Keratinocyte (primary cell): ENCODE measurements around the gene GPC1. TPM values are rescaled to one million over a fixed set of nuclear protein-coding genes. Genes with fewer than 3 reads are reported as not detected.

ENCODE experiments used
- DNase-seq: peaks from one replicate; pipeline ENCODE4 v3.0.0-alpha.2; 2011; ENCODE audit warnings: low read depth, missing footprints, low spot score
- FAIRE-seq: peaks from 2 replicates; lab custom pipeline; 2011; peaks lifted over from hg19 to GRCh38; lab: Jason Lieb, UNC
- H2AFZ ChIP-seq: 2 replicates; pipeline ENCODE4 v1.6.0; 2012; ENCODE audit warnings: low read length, control low read depth, inconsistent platforms; ENCODE audit not compliant: control insufficient read depth
- H3K27ac ChIP-seq: 2 replicates; pipeline ENCODE4 v1.5.1; 2011; ENCODE audit warnings: low read length; ENCODE audit not compliant: control insufficient read depth, insufficient read depth
- H3K27me3 ChIP-seq: 3 replicates; pipeline ENCODE4 v1.6.0; 2011; ENCODE audit warnings: low read length; ENCODE audit not compliant: control insufficient read depth, insufficient read depth; ENCODE audit errors: extremely low read depth
- H3K36me3 ChIP-seq, 2 experiments: 2 replicates in 1 of 2; 3 replicates in 1 of 2; pipeline ENCODE4 v1.5.1; 2011; ENCODE audit warnings: low read length in 2 of 2, mild to moderate bottlenecking in 1 of 2; ENCODE audit not compliant: control insufficient read depth in 2 of 2, insufficient read depth in 2 of 2; ENCODE audit errors: extremely low read depth in 1 of 2
- H3K4me1 ChIP-seq: 3 replicates; pipeline ENCODE4 v1.5.1; 2011; ENCODE audit warnings: low read length; ENCODE audit not compliant: control insufficient read depth, insufficient read depth; ENCODE audit errors: extremely low read depth
- H3K4me2 ChIP-seq: 3 replicates; pipeline ENCODE4 v1.6.0; 2011; ENCODE audit warnings: low read depth, low read length; ENCODE audit not compliant: control insufficient read depth, insufficient read depth; ENCODE audit errors: extremely low read depth
- H3K4me3 ChIP-seq, 3 experiments: fragments of 200-600 bp in 1 of 3; sonication (generic) in 1 of 3; 2 replicates in 2 of 3; 3 replicates in 1 of 3; pipeline ENCODE4 v1.5.1; 2011 to 2016; ENCODE audit warnings: low read length in 3 of 3, mild to moderate bottlenecking in 3 of 3, control low read depth in 2 of 3, inconsistent platforms in 1 of 3, low read depth in 1 of 3, mixed read lengths in 1 of 3, mixed run types in 1 of 3, moderate library complexity in 1 of 3; ENCODE audit not compliant: control insufficient read depth in 2 of 3, insufficient read depth in 2 of 3; ENCODE audit errors: extremely low read depth in 1 of 3
- H3K79me2 ChIP-seq: 2 replicates; pipeline ENCODE4 v1.6.0; 2012; ENCODE audit warnings: low read length; ENCODE audit not compliant: control insufficient read depth, insufficient read depth
- H3K9ac ChIP-seq: 3 replicates; pipeline ENCODE4 v1.6.0; 2011; ENCODE audit warnings: low read length; ENCODE audit not compliant: control insufficient read depth, insufficient read depth; ENCODE audit errors: extremely low read depth
- H3K9me1 ChIP-seq: 3 replicates; pipeline ENCODE4 v1.6.0; 2011; ENCODE audit warnings: low read length; ENCODE audit not compliant: control insufficient read depth, insufficient read depth; ENCODE audit errors: extremely low read depth
- H3K9me3 ChIP-seq: 2 replicates; pipeline ENCODE4 v1.5.1; 2012; ENCODE audit warnings: low read depth, low read length; ENCODE audit not compliant: control insufficient read depth
- H4K20me1 ChIP-seq: 3 replicates; pipeline ENCODE4 v1.6.0; 2011; ENCODE audit warnings: low read length; ENCODE audit not compliant: control insufficient read depth, insufficient read depth; ENCODE audit errors: extremely low read depth
- CTCF ChIP-seq, 3 experiments: IDR thresholded peaks in 1 of 3; conservative IDR thresholded peaks in 1 of 3; optimal IDR thresholded peaks in 1 of 3; 2 replicates in 2 of 3; 3 replicates in 1 of 3; pipeline versions ENCODE3 to v1.5.1; 2011; ENCODE audit warnings: low read length in 3 of 3, mild to moderate bottlenecking in 3 of 3, moderate library complexity in 2 of 3, control low read depth in 1 of 3, inconsistent platforms in 1 of 3; ENCODE audit not compliant: insufficient read depth in 2 of 3; ENCODE audit errors: extremely low read depth in 1 of 3
- EZH2 ChIP-seq: IDR thresholded peaks from one replicate; pipeline ENCODE4 v1.6.1; 2012; ENCODE audit warnings: inconsistent platforms, mild to moderate bottlenecking, low read length, moderate library complexity
- dilution Hi-C: fragments of 300-500 bp; cut with MboI; formaldehyde crosslinking; loops from one replicate; pipeline ENCODE4 v1.7.0; 2020; ENCODE audit warnings: low sequenced_read_pairs; ENCODE audit not compliant: extremely low pct_ligation_motif_present
- polyA plus RNA-seq, 5 experiments: library from polyadenylated mRNA; depleted of rRNA in 3 of 5; stranded (reverse) in 3 of 5; stranded (forward) in 1 of 5; unstranded in 1 of 5; fragments of >200 nt; gene quantifications; 1 replicate in 1 of 5; 2 replicates in 3 of 5; 3 replicates in 1 of 5; pipeline versions ENCODE4 v1.2.1 to v1.2.3, GENCODE V29; 2011 to 2012; ENCODE audit warnings: missing spikeins in 2 of 5, low read depth in 1 of 5, low replicate concordance in 1 of 5

GPC1 gene
- polyA plus RNA-seq, 1 donor (not counting 4 experiments of a cell fraction or from before 2014, with no cell fraction given): 46.6 TPM

DNA sequence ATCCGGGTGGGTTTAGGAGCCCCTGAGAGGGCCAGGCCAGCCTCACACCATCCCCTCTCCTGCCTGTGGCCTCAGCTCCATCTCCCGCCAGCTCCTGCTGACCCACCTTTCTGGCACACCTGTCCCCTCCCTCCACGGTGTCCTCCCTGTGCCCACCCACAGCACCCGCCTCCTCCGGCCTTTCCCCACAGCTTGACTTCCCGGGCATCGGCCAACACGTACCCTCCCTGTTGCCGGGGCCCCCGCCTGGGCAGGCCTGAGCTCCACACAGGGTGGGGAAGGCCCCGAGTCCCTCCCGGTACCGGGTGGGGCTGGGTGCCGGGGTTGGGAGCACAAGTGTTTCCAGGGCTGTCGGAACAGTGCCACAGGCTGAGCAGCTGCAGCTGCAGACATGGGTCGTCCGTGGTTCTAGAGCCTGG, 6.5 kb downstream of the GPC1 start:
- FAIRE-seq (no peak), DNase-seq (no peak)
- H3K4me2 ChIP-seq: peak overlapping the region; percentile 73
- dilution Hi-C loops: no loop called here
- H3K4me1 ChIP-seq: peaks cover 52% of the 10 kb centered on the region
- peak overlapping the region; percentile 47 for H3K9ac ChIP-seq
- peak overlapping the region; percentile 43 for H3K27ac ChIP-seq
- peaks cover 3% of the 10 kb centered on the region for H3K9me1 ChIP-seq
- H2AFZ ChIP-seq: no peak overlapping the region
- TF ChIP-seq CTCF (optimal IDR thresholded peaks at IDR 0.05 in 1 of 3, IDR thresholded peaks at IDR 0.05 in 1 of 3, conservative IDR thresholded peaks at IDR 0.05 in 1 of 3; ENCODE audit: extremely low read depth in 1 of 3, insufficient read depth in 2 of 3, low read length in 3 of 3) (no peak), EZH2 (no peak)
- H3K36me3 ChIP-seq: peaks cover 12 to 17% of the 10 kb centered on the region in 2 experiments
- no peak overlapping the region for H3K4me3 ChIP-seq
- no peaks in the 10 kb centered on the region for H3K27me3 ChIP-seq
- no peaks in the 10 kb centered on the region for H3K9me3 ChIP-seq
- H4K20me1 ChIP-seq: peaks cover 45% of the 10 kb centered on the region
- peaks cover 96% of the 10 kb centered on the region for H3K79me2 ChIP-seq

DNA sequence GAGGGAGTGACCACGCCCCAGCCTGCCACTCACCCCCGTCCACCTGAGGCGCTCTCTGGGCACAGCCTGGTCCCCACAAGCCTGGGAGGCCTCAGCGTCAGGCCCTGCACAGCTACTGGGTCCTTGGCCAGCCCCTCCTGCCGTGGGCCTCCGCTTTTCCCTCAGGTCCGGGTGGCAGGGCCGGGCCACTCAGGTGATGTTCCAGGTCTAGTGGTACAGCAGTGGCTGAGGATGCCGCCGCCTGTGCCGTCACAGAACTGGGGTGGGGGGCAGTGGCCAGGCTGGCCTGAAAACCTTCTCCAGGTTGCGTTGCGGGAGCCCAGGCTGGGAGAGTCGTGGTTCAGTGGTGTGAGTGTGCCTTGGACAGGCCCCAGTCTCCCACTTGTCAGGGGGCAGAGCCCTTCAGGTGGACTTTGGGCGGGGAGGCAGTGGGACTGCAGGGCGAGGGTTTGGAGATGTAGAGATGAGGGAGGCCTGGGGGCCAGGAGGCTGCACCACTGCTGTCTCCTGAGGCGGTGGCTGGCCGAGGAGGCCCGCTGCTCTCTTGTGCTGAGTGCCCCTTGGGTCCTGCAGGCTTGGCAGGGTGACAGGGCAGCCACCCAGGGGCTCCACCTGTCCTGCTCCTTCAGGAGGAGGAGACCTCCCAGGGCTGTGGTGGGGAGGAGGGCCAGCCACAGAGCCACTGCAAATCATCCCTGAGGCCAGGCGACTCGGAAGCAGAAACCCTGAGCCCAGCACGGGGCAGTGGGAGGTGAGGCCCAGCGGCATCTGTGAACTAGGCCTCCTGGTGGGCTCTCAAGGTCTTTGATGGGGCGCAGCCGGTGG, 7.6 kb downstream of the GPC1 start:
- H3K4me1 ChIP-seq: peaks cover 52% of the 10 kb centered on the region
- H3K9me3 ChIP-seq: no peaks in the 10 kb centered on the region
- FAIRE-seq (no peak), DNase-seq (no peak)
- dilution Hi-C loops: no loop called here
- H3K4me3 ChIP-seq: no peak overlapping the region
- H3K9me1 ChIP-seq: peaks cover 3% of the 10 kb centered on the region
- no peak overlapping the region for H2AFZ ChIP-seq
- H3K27me3 ChIP-seq: no peaks in the 10 kb centered on the region
- H3K36me3 ChIP-seq: peaks cover 12 to 17% of the 10 kb centered on the region in 2 experiments
- H3K4me2 ChIP-seq: no peak overlapping the region
- H3K79me2 ChIP-seq: peaks cover 96% of the 10 kb centered on the region
- no peak overlapping the region for H3K9ac ChIP-seq
- no peak overlapping the region for H3K27ac ChIP-seq
- peaks cover 45% of the 10 kb centered on the region for H4K20me1 ChIP-seq
- no peak for TF ChIP-seq EZH2
- TF ChIP-seq CTCF (optimal IDR thresholded peaks at IDR 0.05 in 1 of 3, IDR thresholded peaks at IDR 0.05 in 1 of 3, conservative IDR thresholded peaks at IDR 0.05 in 1 of 3; ENCODE audit: extremely low read depth in 1 of 3, insufficient read depth in 2 of 3, low read length in 3 of 3): no peak
